NCI-H460 (cell line): ENCODE measurements around the gene DUS4L. TPM values are rescaled to one million over a fixed set of nuclear protein-coding genes. Genes with fewer than 3 reads are reported as not detected.

Experiments
- DNase-seq: peaks from one replicate; pipeline ENCODE4 v3.0.0-alpha.2; 2016; ENCODE audit warnings: low read depth; ENCODE audit errors: extremely low read depth
- small RNA-seq, 2 experiments: library from RNA; depleted of rRNA; stranded (forward); fragments of <200 nt; gene quantifications; one replicate each; pipeline ENCODE3, GENCODE V24; 2014
- total RNA-seq: library from RNA; depleted of rRNA; stranded (reverse); fragments of >200 nt; shearing (Covaris generic); gene quantifications from 2 replicates; pipeline ENCODE4 v1.2.3, GENCODE V29; 2014; rRNA removed

DUS4L gene
- total RNA-seq, 1 experiment from 2014 or later = 28.0 TPM

- DNase-seq = no peak
These were observed 49.7 kb downstream of the DUS4L start for GRCh38 chr7:107613439-107613838.

- no peak for DNase-seq
These were observed 50.2 kb downstream of the DUS4L start for GRCh38 chr7:107613948-107614347.

- DNase-seq = no peak
These were observed 50.7 kb downstream of the DUS4L start for GRCh38 chr7:107614425-107614824.

GRCh38 chr7:107615910-107616680 is 52.3 kb downstream of the DUS4L start:
- no peak for DNase-seq

- DNase-seq = no peak
These were observed 58.7 kb downstream of the DUS4L start for GRCh38 chr7:107622429-107622828.

- DNase-seq = no peak
These were observed 59.1 kb downstream of the DUS4L start for GRCh38 chr7:107622894-107623293.

GRCh38 chr7:107627002-107627401 is 63.2 kb downstream of the DUS4L start:
- no peak for DNase-seq

Small RNAs within 50 kb of the gene (small RNA-seq; reads per million reads assigned to genes)
- 0 reads per million in 2 experiments for gene RF01233

Other genes starting within 250 kb of the DUS4L start
- 3.3 and 4.0 TPM in 2 replicates for gene GPR22, start 93.9 kb upstream of the DUS4L start, total RNA-seq
- 56.3 and 70.0 TPM in 2 replicates for gene COG5, start 51 bp upstream of the DUS4L start, total RNA-seq
- 58.4 and 67.2 TPM in 2 replicates for gene BCAP29, start 16.3 kb downstream of the DUS4L start, total RNA-seq
- 0.22 and 0.35 TPM in 2 replicates for gene SLC26A4, start 96.9 kb downstream of the DUS4L start, total RNA-seq
- gene CBLL1, start 180.2 kb downstream of the DUS4L start, total RNA-seq = 41.1 and 41.4 TPM in 2 replicates
- gene SLC26A3, start 239.3 kb downstream of the DUS4L start, total RNA-seq = not detected in 2 replicates